ENCODE data around the gene CPAMD8.

Gene CPAMD8

DNA sequence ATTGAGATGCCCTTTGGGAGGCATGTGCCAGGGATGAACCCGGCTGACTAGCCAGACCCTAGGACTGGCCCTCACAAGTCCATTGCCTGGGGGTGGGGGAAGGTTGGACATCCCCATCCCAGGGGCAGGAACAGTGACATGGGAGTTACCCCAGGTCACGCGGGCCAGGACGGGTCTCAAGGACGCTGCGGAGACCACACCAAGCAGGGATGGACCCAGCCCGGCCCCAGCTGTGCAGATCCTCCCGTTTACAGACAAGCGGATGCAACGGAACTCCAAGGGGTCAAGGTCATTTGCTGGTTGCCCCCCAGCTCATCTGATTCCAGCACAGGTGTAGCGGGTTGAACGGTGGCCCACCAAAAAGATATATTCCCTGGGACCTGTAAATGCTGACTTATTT lies 117.9 kb downstream of the CPAMD8 start:
- H4K91ac ChIP-seq (ENCODE audit: low read depth, low read length) = no peak overlapping the region
- no peak overlapping the region for H2AFZ ChIP-seq (ENCODE audit: insufficient read depth, low read length, poor library complexity)
- no peaks in the 10 kb centered on the region for H3K79me1 ChIP-seq (ENCODE audit: low read length)
- WGBS (ENCODE audit: extremely low coverage, insufficient coverage, insufficient read length) = no CpG with 5 or more reads among the region's 12 CpGs
- no peak overlapping the region for H3K4ac ChIP-seq (ENCODE audit: low read depth, low read length)
- no peaks in the 10 kb centered on the region for H3K79me2 ChIP-seq (ENCODE audit: control insufficient read depth, insufficient read depth, low read length, poor library complexity)
- no peak overlapping the region for H3K14ac ChIP-seq (ENCODE audit: low read length)
- H2BK5ac ChIP-seq (ENCODE audit: low read depth, low read length, poor library complexity) = no peak overlapping the region
- no peak overlapping the region for H3K4me2 ChIP-seq (ENCODE audit: low read length)
- H3K4me3 ChIP-seq (ENCODE audit: low read depth, low read length) = no peak overlapping the region
- no peaks in the 10 kb centered on the region for H3K4me1 ChIP-seq (ENCODE audit: control insufficient read depth in 1 of 2, insufficient read depth in 2 of 2, low read length in 2 of 2)
- H2BK12ac ChIP-seq (ENCODE audit: low read length) = no peak overlapping the region
- DNase-seq = no peak
- H3K9ac ChIP-seq (ENCODE audit: low read length) = no peak overlapping the region
- H3K27ac ChIP-seq (ENCODE audit: low read depth, low read length) = no peak overlapping the region
- no peaks in the 10 kb centered on the region for H3K36me3 ChIP-seq (ENCODE audit: control insufficient read depth in 1 of 2, insufficient read depth in 2 of 2, low read length in 2 of 2)
- H3K18ac ChIP-seq (ENCODE audit: low read length) = no peak overlapping the region
- no peak overlapping the region for H2BK120ac ChIP-seq (ENCODE audit: insufficient read depth, low read length, poor library complexity)
- H3K27me3 ChIP-seq (ENCODE audit: insufficient read depth, low read length) = peaks cover 2% of the 10 kb centered on the region
- H2AK5ac ChIP-seq (ENCODE audit: low read length) = no peak overlapping the region
- H3K9me3 ChIP-seq (ENCODE audit: insufficient read depth, low read depth, low read length) = peaks cover 15% of the 10 kb centered on the region
- no peak overlapping the region for H4K12ac ChIP-seq (ENCODE audit: low read depth, low read length)
- peak overlapping the region; percentile 47 for H3K23ac ChIP-seq (ENCODE audit: low read length)
- H4K8ac ChIP-seq (ENCODE audit: low read depth, low read length) = no peak overlapping the region

DNA sequence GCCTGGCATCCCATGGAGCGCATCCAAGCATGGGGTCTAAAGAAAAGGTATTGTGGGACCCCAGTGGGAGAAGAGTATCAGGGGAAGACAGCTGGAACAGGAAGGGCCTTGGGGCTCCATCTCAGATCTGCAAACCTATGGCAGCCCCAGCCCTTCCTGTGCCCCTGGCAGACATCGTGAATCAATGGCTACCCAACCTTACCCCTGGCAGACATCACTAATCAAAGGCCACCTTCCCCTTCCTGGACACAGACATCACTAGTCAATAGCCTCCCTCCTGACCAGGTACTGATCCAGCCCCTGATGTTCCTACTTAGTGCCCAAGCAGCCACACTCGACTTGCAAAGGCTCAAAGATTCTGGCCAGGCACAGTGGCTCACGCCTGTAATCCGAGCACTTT lies 122.0 kb downstream of the CPAMD8 start:
- H3K36me3 ChIP-seq (ENCODE audit: control insufficient read depth in 1 of 2, insufficient read depth in 2 of 2, low read length in 2 of 2) = no peaks in the 10 kb centered on the region
- H3K14ac ChIP-seq (ENCODE audit: low read length) = no peak overlapping the region
- no peak overlapping the region for H3K4me2 ChIP-seq (ENCODE audit: low read length)
- no peak overlapping the region for H2BK5ac ChIP-seq (ENCODE audit: low read depth, low read length, poor library complexity)
- DNase-seq = no peak
- H3K79me2 ChIP-seq (ENCODE audit: control insufficient read depth, insufficient read depth, low read length, poor library complexity) = no peaks in the 10 kb centered on the region
- H4K8ac ChIP-seq (ENCODE audit: low read depth, low read length) = no peak overlapping the region
- no peak overlapping the region for H3K27ac ChIP-seq (ENCODE audit: low read depth, low read length)
- no peak overlapping the region for H3K18ac ChIP-seq (ENCODE audit: low read length)
- H3K27me3 ChIP-seq (ENCODE audit: insufficient read depth, low read length) = no peaks in the 10 kb centered on the region
- H2AFZ ChIP-seq (ENCODE audit: insufficient read depth, low read length, poor library complexity) = no peak overlapping the region
- H3K4ac ChIP-seq (ENCODE audit: low read depth, low read length) = no peak overlapping the region
- no peak overlapping the region for H2BK120ac ChIP-seq (ENCODE audit: insufficient read depth, low read length, poor library complexity)
- H4K12ac ChIP-seq (ENCODE audit: low read depth, low read length) = no peak overlapping the region
- no peaks in the 10 kb centered on the region for H3K79me1 ChIP-seq (ENCODE audit: low read length)
- no peak overlapping the region for H3K23ac ChIP-seq (ENCODE audit: low read length)
- H3K4me3 ChIP-seq (ENCODE audit: low read depth, low read length) = no peak overlapping the region
- no peak overlapping the region for H3K9ac ChIP-seq (ENCODE audit: low read length)
- no CpG with 5 or more reads among the region's 5 CpGs for WGBS (ENCODE audit: extremely low coverage, insufficient coverage, insufficient read length)
- H3K9me3 ChIP-seq (ENCODE audit: insufficient read depth, low read depth, low read length) = peaks cover 6% of the 10 kb centered on the region
- H3K4me1 ChIP-seq (ENCODE audit: control insufficient read depth in 1 of 2, insufficient read depth in 2 of 2, low read length in 2 of 2) = no peaks in the 10 kb centered on the region
- H2BK12ac ChIP-seq (ENCODE audit: low read length) = no peak overlapping the region
- H2AK5ac ChIP-seq (ENCODE audit: low read length) = no peak overlapping the region
- H4K91ac ChIP-seq (ENCODE audit: low read depth, low read length) = no peak overlapping the region

DNA sequence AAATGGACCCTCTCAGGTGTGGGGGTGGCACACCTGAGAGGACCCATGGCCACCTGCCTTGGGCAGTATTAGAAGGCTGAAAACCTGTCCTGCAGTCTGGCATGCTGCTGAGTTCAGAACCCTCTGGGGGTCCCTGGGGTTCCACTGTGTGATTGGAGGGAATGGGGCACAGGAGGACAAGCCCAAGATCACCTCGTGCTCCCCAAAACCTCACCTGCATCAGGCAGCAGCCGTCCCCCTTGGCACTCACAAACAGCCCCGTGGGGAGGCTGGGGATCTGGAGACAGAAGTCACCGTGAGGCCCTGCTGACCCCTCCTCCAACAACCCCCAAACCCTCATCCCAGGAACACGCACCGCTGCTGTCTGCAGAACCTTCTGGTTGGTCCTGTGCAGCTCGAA lies 123.3 kb downstream of the CPAMD8 start:
- Histone ChIP-seq H2AFZ (ENCODE audit: insufficient read depth, low read length, poor library complexity) (no peak overlapping the region), H2AK5ac (ENCODE audit: low read length) (no peak overlapping the region), H4K8ac (ENCODE audit: low read depth, low read length) (no peak overlapping the region), H2BK120ac (ENCODE audit: insufficient read depth, low read length, poor library complexity) (no peak overlapping the region), H4K91ac (ENCODE audit: low read depth, low read length) (no peak overlapping the region), H4K12ac (ENCODE audit: low read depth, low read length) (no peak overlapping the region), H3K23ac (ENCODE audit: low read length) (no peak overlapping the region), H3K18ac (ENCODE audit: low read length) (no peak overlapping the region), H3K4me3 (ENCODE audit: low read depth, low read length) (no peak overlapping the region), H3K27ac (ENCODE audit: low read depth, low read length) (no peak overlapping the region), H3K4me1 (ENCODE audit: control insufficient read depth in 1 of 2, insufficient read depth in 2 of 2, low read length in 2 of 2) (no peaks in the 10 kb centered on the region), H3K27me3 (ENCODE audit: insufficient read depth, low read length) (no peaks in the 10 kb centered on the region), H3K4ac (ENCODE audit: low read depth, low read length) (no peak overlapping the region), H3K36me3 (ENCODE audit: control insufficient read depth in 1 of 2, insufficient read depth in 2 of 2, low read length in 2 of 2) (no peaks in the 10 kb centered on the region), H3K79me2 (ENCODE audit: control insufficient read depth, insufficient read depth, low read length, poor library complexity) (no peaks in the 10 kb centered on the region), H3K9me3 (ENCODE audit: insufficient read depth, low read depth, low read length) (peaks cover 6% of the 10 kb centered on the region), H3K9ac (ENCODE audit: low read length) (no peak overlapping the region), H3K79me1 (ENCODE audit: low read length) (no peaks in the 10 kb centered on the region), H3K14ac (ENCODE audit: low read length) (no peak overlapping the region), H2BK5ac (ENCODE audit: low read depth, low read length, poor library complexity) (no peak overlapping the region), H3K4me2 (ENCODE audit: low read length) (no peak overlapping the region), H2BK12ac (ENCODE audit: low read length) (no peak overlapping the region)
- no peak for DNase-seq
- no CpG with 5 or more reads among the region's 7 CpGs for WGBS (ENCODE audit: extremely low coverage, insufficient coverage, insufficient read length)

GRCh38 chr19:16902545-16902944 lies 124.1 kb downstream of the CPAMD8 start:
- Histone ChIP-seq H3K27me3 (ENCODE audit: insufficient read depth, low read length) (no peaks in the 10 kb centered on the region), H3K27ac (ENCODE audit: low read depth, low read length) (no peak overlapping the region), H3K9me3 (ENCODE audit: insufficient read depth, low read depth, low read length) (peaks cover 9% of the 10 kb centered on the region), H3K4me1 (ENCODE audit: control insufficient read depth in 1 of 2, insufficient read depth in 2 of 2, low read length in 2 of 2) (peaks cover 0 to 3% of the 10 kb centered on the region in 2 experiments), H3K14ac (ENCODE audit: low read length) (no peak overlapping the region), H2AK5ac (ENCODE audit: low read length) (no peak overlapping the region), H4K12ac (ENCODE audit: low read depth, low read length) (no peak overlapping the region), H3K23ac (ENCODE audit: low read length) (no peak overlapping the region), H2BK12ac (ENCODE audit: low read length) (no peak overlapping the region), H4K8ac (ENCODE audit: low read depth, low read length) (no peak overlapping the region), H3K4ac (ENCODE audit: low read depth, low read length) (no peak overlapping the region), H3K18ac (ENCODE audit: low read length) (no peak overlapping the region), H3K4me2 (ENCODE audit: low read length) (no peak overlapping the region), H3K9ac (ENCODE audit: low read length) (no peak overlapping the region), H3K79me1 (ENCODE audit: low read length) (peaks cover under 1% of the 10 kb centered on the region), H3K36me3 (ENCODE audit: control insufficient read depth in 1 of 2, insufficient read depth in 2 of 2, low read length in 2 of 2) (no peaks in the 10 kb centered on the region), H4K91ac (ENCODE audit: low read depth, low read length) (no peak overlapping the region), H3K79me2 (ENCODE audit: control insufficient read depth, insufficient read depth, low read length, poor library complexity) (no peaks in the 10 kb centered on the region), H2BK5ac (ENCODE audit: low read depth, low read length, poor library complexity) (no peak overlapping the region), H2BK120ac (ENCODE audit: insufficient read depth, low read length, poor library complexity) (no peak overlapping the region), H3K4me3 (ENCODE audit: low read depth, low read length) (peak overlapping the region; percentile 36), H2AFZ (ENCODE audit: insufficient read depth, low read length, poor library complexity) (no peak overlapping the region)
- WGBS (ENCODE audit: extremely low coverage, insufficient coverage, insufficient read length) = no CpG with 5 or more reads among the region's 12 CpGs
- no peak for DNase-seq
